ENCODE data around the gene RENBP.

DNA sequence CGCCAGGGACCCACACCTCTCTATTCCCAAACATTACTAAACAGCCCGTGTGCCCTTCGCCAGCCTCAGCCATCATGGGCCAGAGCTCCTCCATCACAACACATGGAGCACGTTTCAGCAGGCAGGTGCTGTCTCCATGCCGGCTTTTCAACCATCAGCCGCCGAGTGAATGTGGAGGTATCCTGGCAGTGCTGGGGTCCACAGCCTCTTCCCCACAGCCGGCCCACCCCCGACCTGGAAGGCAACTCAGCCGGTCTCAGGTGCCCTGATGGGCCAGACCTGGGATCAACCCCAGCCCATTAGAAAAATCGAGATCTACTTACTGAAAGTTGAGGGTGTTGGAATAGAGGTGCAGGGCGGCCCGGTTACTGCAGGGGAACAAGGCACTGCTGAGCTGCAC is 12.7 kb downstream of the RENBP start:
- TF ChIP-seq, protein P1, sequence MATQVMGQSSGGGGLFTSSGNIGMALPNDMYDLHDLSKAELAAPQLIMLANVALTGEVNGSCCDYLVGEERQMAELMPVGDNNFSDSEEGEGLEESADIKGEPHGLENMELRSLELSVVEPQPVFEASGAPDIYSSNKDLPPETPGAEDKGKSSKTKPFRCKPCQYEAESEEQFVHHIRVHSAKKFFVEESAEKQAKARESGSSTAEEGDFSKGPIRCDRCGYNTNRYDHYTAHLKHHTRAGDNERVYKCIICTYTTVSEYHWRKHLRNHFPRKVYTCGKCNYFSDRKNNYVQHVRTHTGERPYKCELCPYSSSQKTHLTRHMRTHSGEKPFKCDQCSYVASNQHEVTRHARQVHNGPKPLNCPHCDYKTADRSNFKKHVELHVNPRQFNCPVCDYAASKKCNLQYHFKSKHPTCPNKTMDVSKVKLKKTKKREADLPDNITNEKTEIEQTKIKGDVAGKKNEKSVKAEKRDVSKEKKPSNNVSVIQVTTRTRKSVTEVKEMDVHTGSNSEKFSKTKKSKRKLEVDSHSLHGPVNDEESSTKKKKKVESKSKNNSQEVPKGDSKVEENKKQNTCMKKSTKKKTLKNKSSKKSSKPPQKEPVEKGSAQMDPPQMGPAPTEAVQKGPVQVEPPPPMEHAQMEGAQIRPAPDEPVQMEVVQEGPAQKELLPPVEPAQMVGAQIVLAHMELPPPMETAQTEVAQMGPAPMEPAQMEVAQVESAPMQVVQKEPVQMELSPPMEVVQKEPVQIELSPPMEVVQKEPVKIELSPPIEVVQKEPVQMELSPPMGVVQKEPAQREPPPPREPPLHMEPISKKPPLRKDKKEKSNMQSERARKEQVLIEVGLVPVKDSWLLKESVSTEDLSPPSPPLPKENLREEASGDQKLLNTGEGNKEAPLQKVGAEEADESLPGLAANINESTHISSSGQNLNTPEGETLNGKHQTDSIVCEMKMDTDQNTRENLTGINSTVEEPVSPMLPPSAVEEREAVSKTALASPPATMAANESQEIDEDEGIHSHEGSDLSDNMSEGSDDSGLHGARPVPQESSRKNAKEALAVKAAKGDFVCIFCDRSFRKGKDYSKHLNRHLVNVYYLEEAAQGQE (IDR thresholded peaks at IDR 0.05; ENCODE audit: low read depth) = no peak
- TF ChIP-seq TCF12 (IDR thresholded peaks at IDR 0.05; ENCODE audit: low read depth) (no peak), TAF1 (IDR thresholded peaks at IDR 0.05; ENCODE audit: low read depth) (no peak), EGR1 (IDR thresholded peaks at IDR 0.05) (no peak), RAD21 (IDR thresholded peaks at IDR 0.05; ENCODE audit: low read depth) (no peak), NFIC (IDR thresholded peaks at IDR 0.05) (no peak), EP300 (IDR thresholded peaks at IDR 0.05; ENCODE audit: borderline replicate concordance) (no peak), CEBPB (IDR thresholded peaks at IDR 0.05) (no peak)
- TF ChIP-seq, protein P2, sequence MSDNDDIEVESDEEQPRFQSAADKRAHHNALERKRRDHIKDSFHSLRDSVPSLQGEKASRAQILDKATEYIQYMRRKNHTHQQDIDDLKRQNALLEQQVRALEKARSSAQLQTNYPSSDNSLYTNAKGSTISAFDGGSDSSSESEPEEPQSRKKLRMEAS (IDR thresholded peaks at IDR 0.05) = no peak

Measured in Ishikawa (cell line).